Testis (tissue), 3 donors: ENCODE results near the gene GCH1. TPM values are rescaled to one million over a fixed set of nuclear protein-coding genes. Genes with fewer than 3 reads are reported as not detected.

Experiments used
- DNase-seq: peaks from one replicate; pipeline ENCODE4 v3.0.0-alpha.2; 2019
- H3K27ac ChIP-seq, 2 donors: fragments of 200-600 bp; sonication (generic); one replicate each; pipeline ENCODE4 v1.5.1; 2019
- H3K27me3 ChIP-seq: fragments of 200-600 bp; sonication (generic); one replicate; pipeline ENCODE4 v1.5.1; 2019
- H3K36me3 ChIP-seq: fragments of 200-600 bp; sonication (generic); one replicate; pipeline ENCODE4 v1.5.1; 2017; ENCODE audit warnings: low read depth; ENCODE audit errors: missing control alignments
- H3K4me1 ChIP-seq: fragments of 200-600 bp; sonication (generic); one replicate; pipeline ENCODE4 v1.5.1; 2019
- H3K4me3 ChIP-seq, 2 donors: fragments of 200-600 bp; sonication (generic); one replicate each; pipeline ENCODE4 v1.5.1; 2017 to 2019
- H3K9me3 ChIP-seq: fragments of 200-600 bp; sonication (generic); one replicate; pipeline ENCODE4 v1.5.1; 2017
- POLR2A ChIP-seq: fragments of 450-650 bp; IDR thresholded peaks from one replicate; pipeline ENCODE4 v1.6.1; 2017; ENCODE audit warnings: antibody characterized with exemption, mild to moderate bottlenecking, moderate library complexity
- WGBS, 2 donors: methylation state at CpG; one replicate each; pipeline ENCODE4 v1.1.5; 2018; 5-methylcytosine and 5-hydroxymethylcytosine counted together
- intact Hi-C: fragments of 100-400 bp; cut with DNase I; formaldehyde crosslinking; loops from one replicate; pipeline ENCODE4 v1.15.1; 2023; ENCODE audit warnings: low total_unique reads
- polyA plus RNA-seq: library from polyadenylated mRNA; stranded (reverse); fragments of 350-450 nt; fragmentation: Illumina TruSeq; extraction: RNeasy Lipid Tissue Mini Kit (QIAGEN cat#74804); gene quantifications from one replicate; pipeline ENCODE4 v1.2.3, GENCODE V29; 2014; ENCODE audit warnings: low read depth, low replicate concordance; ENCODE audit not compliant: insufficient read depth
- total RNA-seq, 2 donors: library from RNA; depleted of rRNA; stranded (reverse); fragments of >200 nt; gene quantifications; one replicate each; pipeline ENCODE4 v1.2.3, GENCODE V29; 2016
- TF ChIP-seq, protein P1 (sequence below), 3 experiments: fragments of 450-650 bp in 2 of 3; fragments of 200-600 bp in 1 of 3; sonication (generic) in 1 of 3; IDR thresholded peaks; one replicate each; pipeline ENCODE4 v1.5.1; 2016 to 2019; ENCODE audit warnings: antibody characterized with exemption in 3 of 3, mild to moderate bottlenecking in 2 of 3, moderate library complexity in 1 of 3

GCH1 gene
- total and polyA plus RNA-seq, 3 donors from 2014 or later, result 8.8 to 15.8 (median 11.3) TPM

GRCh38 chr14:54823757-54824549, 78.7 kb downstream of the GCH1 start:
- Histone ChIP-seq H3K4me3 (no peak overlapping the region), H3K4me1 (no peaks in the 10 kb centered on the region), H3K9me3 (no peaks in the 10 kb centered on the region), H3K27ac (no peak overlapping the region), H3K36me3 (no peaks in the 10 kb centered on the region), H3K27me3 (no peaks in the 10 kb centered on the region)
- DNase-seq, result no peak
- 96 to 99% methylated on average over 2 of the region's 2 CpGs for WGBS, 2 donors
- TF ChIP-seq POLR2A, result no peak
- TF ChIP-seq, protein P1, sequence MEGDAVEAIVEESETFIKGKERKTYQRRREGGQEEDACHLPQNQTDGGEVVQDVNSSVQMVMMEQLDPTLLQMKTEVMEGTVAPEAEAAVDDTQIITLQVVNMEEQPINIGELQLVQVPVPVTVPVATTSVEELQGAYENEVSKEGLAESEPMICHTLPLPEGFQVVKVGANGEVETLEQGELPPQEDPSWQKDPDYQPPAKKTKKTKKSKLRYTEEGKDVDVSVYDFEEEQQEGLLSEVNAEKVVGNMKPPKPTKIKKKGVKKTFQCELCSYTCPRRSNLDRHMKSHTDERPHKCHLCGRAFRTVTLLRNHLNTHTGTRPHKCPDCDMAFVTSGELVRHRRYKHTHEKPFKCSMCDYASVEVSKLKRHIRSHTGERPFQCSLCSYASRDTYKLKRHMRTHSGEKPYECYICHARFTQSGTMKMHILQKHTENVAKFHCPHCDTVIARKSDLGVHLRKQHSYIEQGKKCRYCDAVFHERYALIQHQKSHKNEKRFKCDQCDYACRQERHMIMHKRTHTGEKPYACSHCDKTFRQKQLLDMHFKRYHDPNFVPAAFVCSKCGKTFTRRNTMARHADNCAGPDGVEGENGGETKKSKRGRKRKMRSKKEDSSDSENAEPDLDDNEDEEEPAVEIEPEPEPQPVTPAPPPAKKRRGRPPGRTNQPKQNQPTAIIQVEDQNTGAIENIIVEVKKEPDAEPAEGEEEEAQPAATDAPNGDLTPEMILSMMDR (IDR thresholded peaks at IDR 0.05), result no peak
- intact Hi-C loops, result no loop called here

DNA sequence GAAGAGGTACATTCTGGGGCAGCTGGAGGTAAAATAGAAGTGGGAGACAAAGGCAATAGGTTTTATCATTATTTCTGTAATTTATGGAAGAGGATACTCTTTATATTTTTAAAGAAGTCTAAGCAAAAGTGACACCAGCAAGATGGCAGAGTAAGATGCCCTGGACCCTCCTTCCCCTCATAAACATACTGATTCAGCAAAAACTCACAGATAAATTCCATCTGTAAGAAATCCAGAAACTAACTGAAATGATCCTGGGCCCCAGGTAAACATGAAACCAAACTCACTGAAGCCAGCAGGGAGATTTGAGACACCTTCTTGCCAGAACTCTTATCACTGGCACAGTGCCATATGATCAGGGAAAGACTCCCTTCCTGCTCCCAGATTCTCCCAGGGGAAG, 79.9 kb downstream of the GCH1 start:
- H3K27ac ChIP-seq, result no peak overlapping the region
- intact Hi-C loops, result no loop called here
- no peaks in the 10 kb centered on the region for H3K9me3 ChIP-seq
- no peak for DNase-seq
- H3K4me1 ChIP-seq, result no peaks in the 10 kb centered on the region
- H3K4me3 ChIP-seq, result no peak overlapping the region
- TF ChIP-seq, protein P1 (IDR thresholded peaks at IDR 0.05), result no peak
- no peak for TF ChIP-seq POLR2A
- no peaks in the 10 kb centered on the region for H3K27me3 ChIP-seq
- no peaks in the 10 kb centered on the region for H3K36me3 ChIP-seq

DNA sequence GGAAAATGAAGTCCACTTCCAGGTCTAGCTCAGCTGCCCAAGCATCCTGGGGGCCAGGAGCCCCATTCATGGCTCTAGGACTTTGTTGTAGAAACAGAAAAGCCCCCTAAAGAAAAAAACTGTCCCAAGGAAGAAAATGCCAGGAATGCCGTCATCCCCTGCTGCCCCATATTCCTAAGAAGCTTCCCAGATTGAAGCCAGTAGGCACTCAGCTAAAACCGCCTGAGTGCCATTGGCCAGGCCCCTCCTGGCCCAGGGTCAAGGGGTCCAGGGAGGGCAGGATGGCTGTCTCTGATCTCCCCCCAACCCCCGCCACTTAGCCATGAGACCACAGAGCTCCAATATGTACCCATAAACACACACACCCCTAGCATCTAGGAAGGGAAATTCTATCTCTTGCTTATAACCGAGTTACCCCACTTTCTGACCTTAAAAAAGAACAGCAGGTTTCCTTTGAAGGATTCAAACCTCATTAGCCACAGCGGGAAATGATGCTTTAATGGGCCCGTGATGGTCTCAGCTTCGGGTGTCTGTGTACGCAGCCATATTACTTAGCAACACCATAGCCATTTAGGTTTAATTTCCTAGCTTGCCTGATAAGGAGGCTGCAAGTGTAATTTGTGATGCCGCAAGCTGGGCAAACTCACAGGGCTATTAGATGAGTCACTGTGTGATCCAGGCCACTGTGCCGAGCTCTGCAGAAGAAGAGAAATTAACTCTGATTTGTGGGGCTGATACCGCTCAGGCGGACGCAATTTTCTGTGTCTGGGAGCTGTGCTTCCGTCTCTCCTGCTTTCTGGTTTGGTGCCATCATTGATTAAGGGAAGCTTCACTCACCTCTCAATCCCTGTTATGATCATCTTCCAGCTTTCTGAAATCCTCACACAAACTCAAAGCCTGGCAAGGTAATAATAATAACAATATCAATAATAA, 84.2 kb downstream of the GCH1 start:
- 54 to 56% methylated on average over 14 of the region's 14 CpGs for WGBS, 2 donors
- no peak for DNase-seq

GRCh38 chr14:54817506-54817905, 85.1 kb downstream of the GCH1 start:
- intact Hi-C loops, result no loop called here
- H3K9me3 ChIP-seq, result no peaks in the 10 kb centered on the region
- DNase-seq, result no peak
- no peak overlapping the region for H3K27ac ChIP-seq
- H3K4me3 ChIP-seq, result no peak overlapping the region
- TF ChIP-seq, protein P1 (IDR thresholded peaks at IDR 0.05), result no peak
- no peak for TF ChIP-seq POLR2A
- no peaks in the 10 kb centered on the region for H3K4me1 ChIP-seq
- 91% methylated on average over 5 of the region's 5 CpGs for WGBS, 2 donors
- H3K27me3 ChIP-seq, result no peaks in the 10 kb centered on the region
- H3K36me3 ChIP-seq, result no peaks in the 10 kb centered on the region

More for the DNA sequence above, 84.2 kb downstream of the GCH1 start:
- Histone ChIP-seq H3K9me3 (no peaks in the 10 kb centered on the region), H3K27me3 (no peaks in the 10 kb centered on the region), H3K4me1 (no peaks in the 10 kb centered on the region), H3K4me3 (no peak overlapping the region), H3K36me3 (no peaks in the 10 kb centered on the region), H3K27ac (no peak overlapping the region)
- intact Hi-C loops, result no loop called here
- no peak for TF ChIP-seq POLR2A
- TF ChIP-seq, protein P1 (IDR thresholded peaks at IDR 0.05), result no peak
